GM13977 (cell line): Measurements from ENCODE around the gene OXTR.

Experiments
- DNase-seq: peaks from one replicate; pipeline ENCODE4 v3.0.0; 2012; ENCODE audit warnings: low spot score
- CTCF ChIP-seq: IDR thresholded peaks from 2 replicates; pipeline ENCODE4 v1.5.1; 2012; ENCODE audit warnings: mild to moderate bottlenecking, control low read depth; ENCODE audit not compliant: insufficient read depth; ENCODE audit errors: extremely low read depth, missing control alignments
- in situ Hi-C: fragments of 300-500 bp; cut with MboI; formaldehyde crosslinking; loops from one replicate; pipeline ENCODE4 v1.12.0; 2022; ENCODE audit warnings: low sequenced_read_pairs, low pct_unique_long_range_greater_than_20kb, mixed read lengths, inconsistent platforms; ENCODE audit not compliant: unreplicated experiment

OXTR gene

DNA sequence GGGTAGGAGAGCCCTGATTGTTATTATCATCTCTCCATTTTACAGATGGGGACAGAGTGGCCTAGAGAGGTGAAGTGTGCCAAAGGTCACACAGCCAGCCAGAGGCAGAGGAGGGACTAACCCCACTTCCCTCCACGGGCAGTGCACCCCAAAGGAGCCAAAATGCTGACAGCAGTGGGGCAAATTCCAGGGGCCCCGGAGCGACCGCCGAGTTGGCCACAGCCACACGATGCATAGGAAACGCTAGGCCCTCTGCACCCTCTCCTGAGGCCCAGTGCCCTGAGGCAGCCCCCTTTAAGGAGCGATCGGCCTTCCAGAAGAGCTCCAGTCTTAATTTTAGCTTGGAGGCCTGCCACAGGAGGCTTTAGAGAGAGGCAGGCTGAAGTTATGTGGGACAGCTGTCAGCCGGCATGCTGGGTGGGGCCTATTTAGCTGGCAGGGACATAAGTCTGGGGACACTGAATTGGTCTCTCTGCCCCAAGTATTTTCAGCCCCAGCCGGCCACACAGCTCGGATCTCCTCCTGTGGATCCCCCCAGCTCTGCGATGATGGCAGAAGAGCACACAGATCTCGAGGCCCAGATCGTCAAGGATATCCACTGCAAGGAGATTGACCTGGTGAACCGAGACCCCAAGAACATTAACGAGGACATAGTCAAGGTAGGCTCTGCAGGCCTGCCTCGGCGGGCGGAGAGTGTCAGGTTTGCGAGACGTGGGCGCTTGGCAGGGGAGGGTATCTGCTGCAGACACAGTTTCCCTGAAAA is 35.9 kb downstream of the OXTR start, which contains the start of gene CAV3:
Gene CAV3 (plus strand): TSS at position 471 of the 763 bp plus-strand sequence. CDS start 75 bp downstream, at position 546.
- TF ChIP-seq CTCF = no peak
- DNase-seq = no peak
- in situ Hi-C loops = no loop called here

- in situ Hi-C loops = no loop called here
- DNase-seq = no peak
- no peak for TF ChIP-seq CTCF
Observed at GRCh38 chr3:8732413-8732812, 37.0 kb downstream of the OXTR start.

GRCh38 chr3:8730656-8731055 is 38.8 kb downstream of the OXTR start:
- TF ChIP-seq CTCF = no peak
- DNase-seq = no peak
- in situ Hi-C loops = no loop called here

DNA sequence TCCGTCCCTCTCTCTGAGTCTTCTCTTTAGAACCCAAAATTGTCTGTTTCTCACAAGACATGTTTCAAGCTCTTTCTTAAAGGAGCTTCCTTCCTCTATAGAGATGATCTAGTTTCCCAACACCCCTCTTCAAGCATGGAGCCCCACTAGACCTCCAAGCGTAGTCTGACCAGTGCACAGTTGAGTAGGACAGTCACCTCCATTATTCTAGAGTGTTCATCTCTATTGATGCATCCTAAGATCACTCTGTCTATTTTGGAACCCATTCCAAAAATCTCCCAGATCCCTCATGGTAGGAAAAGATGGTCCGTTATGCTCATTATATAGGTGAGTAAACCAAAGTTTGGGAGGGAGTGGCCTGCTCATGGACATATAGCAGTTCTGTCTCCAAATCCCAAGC is 39.9 kb downstream of the OXTR start:
- TF ChIP-seq CTCF = no peak
- DNase-seq = no peak
- in situ Hi-C loops = no loop called here

DNA sequence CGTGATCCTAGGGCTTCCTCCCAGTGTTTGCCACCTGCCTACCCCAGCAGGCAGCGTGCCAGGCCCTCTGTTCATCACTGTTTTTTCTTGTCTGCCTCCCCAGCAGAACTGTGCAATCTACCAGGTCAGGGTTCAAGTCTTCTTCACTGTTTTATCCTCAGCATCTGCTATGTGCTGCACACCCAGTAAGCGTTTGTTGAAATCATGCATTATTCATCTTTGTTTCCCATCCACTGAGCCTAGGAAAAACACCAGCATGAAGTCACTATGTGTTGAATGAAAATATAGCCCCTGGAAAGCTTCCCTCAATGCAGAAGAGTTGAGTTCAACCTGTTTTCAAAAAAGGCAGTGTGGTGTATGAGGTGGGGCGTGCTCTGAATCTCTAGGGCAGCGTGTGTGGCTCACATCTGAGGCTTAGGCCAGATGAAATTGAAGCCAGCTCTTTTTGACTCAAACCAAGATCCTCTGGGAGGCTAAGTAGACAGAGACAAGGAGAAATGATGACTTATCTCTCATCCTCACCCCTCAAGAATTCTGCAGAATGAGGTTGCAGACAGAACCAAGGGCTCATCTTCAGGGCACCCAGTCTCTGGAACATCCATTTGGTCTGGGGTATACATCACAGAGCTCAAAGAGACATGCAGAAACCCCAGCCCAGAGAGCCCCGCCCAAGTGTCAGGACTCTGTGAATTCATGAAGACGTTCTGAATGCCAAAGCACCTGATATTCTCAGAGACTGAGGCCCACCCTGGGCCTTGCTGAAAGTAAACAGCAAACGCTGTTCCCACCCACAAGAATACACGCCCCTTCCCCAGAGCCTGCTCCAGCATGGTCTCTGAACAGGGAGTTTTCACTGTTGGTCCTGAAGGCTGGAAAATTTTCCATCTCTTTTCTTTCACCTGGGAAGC is 41.6 kb downstream of the OXTR start:
- in situ Hi-C loops = no loop called here
- no peak for DNase-seq
- no peak for TF ChIP-seq CTCF

DNA sequence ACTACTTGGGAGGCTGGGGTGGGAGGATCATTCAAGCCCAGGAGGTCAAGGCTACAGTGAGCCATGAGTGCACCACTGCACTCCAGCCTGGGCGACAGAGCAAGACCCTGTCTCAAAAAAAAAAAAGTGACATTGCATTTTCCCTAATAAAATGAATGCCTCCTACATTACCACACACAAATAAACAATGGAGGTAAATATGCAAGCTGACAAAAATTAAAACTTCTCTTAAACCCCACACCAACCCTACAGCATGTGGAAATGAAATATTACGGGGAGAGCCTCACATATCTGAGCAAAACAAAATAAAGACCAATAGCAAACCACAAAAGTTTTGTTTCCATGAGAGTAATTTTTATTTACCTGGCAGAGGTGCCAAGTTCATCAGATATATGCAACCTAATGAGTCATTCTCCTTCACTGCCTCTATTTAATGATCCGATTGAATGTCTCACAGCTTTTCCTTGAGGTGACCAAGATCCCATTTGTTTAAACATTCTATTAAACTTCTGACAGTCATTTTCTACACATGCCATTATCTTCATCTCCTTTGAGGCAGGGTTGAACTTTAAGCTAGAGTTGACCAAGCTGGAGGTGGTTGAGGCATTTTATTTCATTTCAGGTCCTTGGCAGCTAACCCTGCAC is 45.2 kb downstream of the OXTR start:
- no peak for TF ChIP-seq CTCF
- no peak for DNase-seq
- in situ Hi-C loops = no loop called here
